ENCODE data around the gene CPNE1. TPM values are rescaled to one million over a fixed set of nuclear protein-coding genes. Genes with fewer than 3 reads are reported as not detected.

CPNE1 gene
- polyA plus RNA-seq, 3 donors = 153 to 210 (median 167) TPM

DNA sequence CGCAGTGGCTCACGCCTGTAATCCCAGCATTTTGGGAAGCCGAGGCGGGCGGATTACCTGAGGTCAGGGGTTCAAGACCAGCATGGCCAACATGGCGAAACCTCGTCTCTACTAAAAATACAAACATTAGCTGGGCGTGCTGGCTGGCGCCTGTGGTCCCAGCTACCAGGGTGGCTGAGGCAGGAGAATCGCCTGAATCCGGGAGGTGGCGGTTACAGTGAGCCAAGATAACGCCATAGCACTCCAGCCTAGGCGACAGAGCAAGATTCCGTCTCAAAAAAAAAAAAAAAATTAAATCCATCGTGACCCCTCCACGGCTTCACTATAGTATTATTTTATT, 1.2 kb upstream of the CPNE1 start:
- Histone ChIP-seq H3K27me3 (ENCODE audit: control insufficient read depth in 2 of 2, insufficient read depth in 2 of 2, low read length in 2 of 2) (no peaks in the 10 kb centered on the region), H4K20me1 (ENCODE audit: insufficient read depth, low read length) (peaks cover 8% of the 10 kb centered on the region), H3K27ac (ENCODE audit: low read depth in 1 of 2, low read length in 2 of 2) (no peak overlapping the region), H3K4me3 (replicated peaks in 1 of 3; ENCODE audit: low read depth in 2 of 3, low read length in 3 of 3) (no peak overlapping the region), H3K9ac (ENCODE audit: insufficient read depth, low read length, poor library complexity, severe bottlenecking) (no peak overlapping the region), H3K36me3 (replicated peaks in 1 of 2; ENCODE audit: control insufficient read depth in 1 of 2, insufficient read depth in 2 of 2, low read length in 2 of 2) (peaks cover 26 to 27% of the 10 kb centered on the region in 2 donors), H3K4me2 (replicated peaks; ENCODE audit: extremely low read depth, low read length, poor library complexity, severe bottlenecking) (no peak overlapping the region), H2AFZ (ENCODE audit: insufficient read depth, low read depth, low read length, poor library complexity, severe bottlenecking) (no peak overlapping the region), H3K79me2 (ENCODE audit: insufficient read depth, low read length) (peaks cover 42% of the 10 kb centered on the region), H3K9me3 (replicated peaks in 1 of 2; ENCODE audit: control insufficient read depth in 1 of 2, insufficient read depth in 1 of 2, low read length in 2 of 2) (no peaks in the 10 kb centered on the region), H3K4me1 (ENCODE audit: control insufficient read depth in 1 of 2, insufficient read depth in 2 of 2, low read length in 2 of 2) (peaks cover 28 to 36% of the 10 kb centered on the region in 2 donors)
- no peak for DNase-seq
- intact Hi-C loops (cut with micrococcal nuclease) = loop anchor here in 1 of 2 donors (10.0 kb wide), 1 partner anchor 51 kb away; the partner anchor contains the start of gene SPAG4
- H3K4me1 Mint-ChIP-seq = peaks cover 28% of the 10 kb centered on the region
- WGBS (ENCODE audit: insufficient coverage) = 97% methylated on average over 10 of the region's 17 CpGs
- H3K36me3 Mint-ChIP-seq = peaks cover 29 to 32% of the 10 kb centered on the region in 2 donors
- peaks cover 0 to 3% (median 0%) of the 10 kb centered on the region in 7 donors for H3K9me3 Mint-ChIP-seq
- TF ChIP-seq CTCF (IDR thresholded peaks at IDR 0.05) = no peak
- no peaks in the 10 kb centered on the region for H3K27me3 Mint-ChIP-seq (ENCODE audit: low read depth in 3 of 3)
- no peak overlapping the region for H3K4me3 Mint-ChIP-seq
- peak overlapping the region in 5 of 7 donors; percentile 15 to 99 (median 97) for H3K27ac Mint-ChIP-seq

DNA sequence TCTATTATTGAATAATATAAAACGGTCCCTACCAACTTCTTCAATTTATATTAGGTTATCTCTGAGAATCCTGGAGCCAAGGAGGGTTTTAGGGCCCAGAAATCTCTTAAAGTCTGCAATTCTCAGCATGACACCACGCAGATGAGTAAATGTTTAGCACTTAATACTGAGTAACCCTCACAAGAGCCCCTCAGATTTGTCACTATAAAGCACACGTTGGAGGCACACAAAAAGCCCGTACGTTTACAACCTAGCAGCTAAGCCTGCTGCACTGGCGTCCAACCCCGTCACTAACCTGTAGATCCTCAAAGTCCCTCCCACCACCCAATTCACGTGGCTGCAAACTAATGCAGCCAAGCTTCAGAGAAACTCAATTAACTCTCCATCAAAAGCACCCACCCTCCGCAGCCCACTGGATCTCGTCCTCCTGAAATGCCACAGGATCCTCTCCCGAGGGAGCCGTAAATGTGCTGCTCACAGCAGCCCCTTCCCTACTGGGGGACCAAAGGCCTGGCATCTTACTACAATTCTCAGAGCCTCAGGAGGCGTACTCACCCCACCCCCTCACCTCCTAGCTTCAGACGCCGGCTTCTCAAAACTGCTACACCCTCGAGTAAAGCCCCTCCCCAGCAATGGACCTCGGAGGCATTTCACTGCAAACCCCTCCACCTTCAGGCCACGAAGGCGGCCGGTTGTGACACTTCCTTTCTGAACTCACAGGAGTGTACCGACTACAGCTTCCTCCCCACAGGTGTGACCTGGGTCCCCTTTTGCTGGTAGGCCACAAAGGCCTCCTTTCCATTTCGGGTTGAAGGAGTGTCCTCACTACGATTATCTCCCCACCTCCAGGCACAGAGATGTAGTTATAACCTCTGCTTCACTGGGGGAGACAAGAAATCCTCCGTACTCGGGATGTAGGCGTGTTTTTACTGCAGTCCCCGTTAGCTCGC, 909 bp downstream of the CPNE1 start:
- Histone ChIP-seq H2AFZ (ENCODE audit: insufficient read depth, low read depth, low read length, poor library complexity, severe bottlenecking) (peak overlapping the region; percentile 87), H3K4me2 (replicated peaks; ENCODE audit: extremely low read depth, low read length, poor library complexity, severe bottlenecking) (peak overlapping the region; percentile 90), H3K27ac (ENCODE audit: low read depth in 1 of 2, low read length in 2 of 2) (peak overlapping the region; percentile 88 to 97), H3K9me3 (replicated peaks in 1 of 2; ENCODE audit: control insufficient read depth in 1 of 2, insufficient read depth in 1 of 2, low read length in 2 of 2) (no peaks in the 10 kb centered on the region), H3K4me1 (ENCODE audit: control insufficient read depth in 1 of 2, insufficient read depth in 2 of 2, low read length in 2 of 2) (peaks cover 33 to 37% of the 10 kb centered on the region in 2 donors), H4K20me1 (ENCODE audit: insufficient read depth, low read length) (peaks cover 28% of the 10 kb centered on the region), H3K4me3 (replicated peaks in 1 of 3; ENCODE audit: low read depth in 2 of 3, low read length in 3 of 3) (peak overlapping the region; percentile 74 to 85 (median 85)), H3K27me3 (ENCODE audit: control insufficient read depth in 2 of 2, insufficient read depth in 2 of 2, low read length in 2 of 2) (no peaks in the 10 kb centered on the region), H3K36me3 (replicated peaks in 1 of 2; ENCODE audit: control insufficient read depth in 1 of 2, insufficient read depth in 2 of 2, low read length in 2 of 2) (peaks cover 6 to 7% of the 10 kb centered on the region in 2 donors), H3K79me2 (ENCODE audit: insufficient read depth, low read length) (peaks cover 63% of the 10 kb centered on the region), H3K9ac (ENCODE audit: insufficient read depth, low read length, poor library complexity, severe bottlenecking) (peak overlapping the region; percentile 97)
- intact Hi-C loops (cut with micrococcal nuclease) = loop anchor here (2.0 to 10.0 kb wide), 2 partner anchors 47 to 49 kb away; partner anchors contain the start of gene SPAG4 (in 1 of the 2)
- DNase-seq = peak; percentile 12 to 48 (median 26)
- no peaks in the 10 kb centered on the region for H3K27me3 Mint-ChIP-seq (ENCODE audit: low read depth in 3 of 3)
- H3K9me3 Mint-ChIP-seq = peaks cover 0 to 3% (median 0%) of the 10 kb centered on the region in 7 donors
- H3K27ac Mint-ChIP-seq = peak overlapping the region; percentile 97 to 100 (median 99)
- TF ChIP-seq CTCF (IDR thresholded peaks at IDR 0.05) = no peak
- peak overlapping the region; percentile 88 to 96 for H3K4me3 Mint-ChIP-seq
- under 1% methylated on average over 27 of the region's 28 CpGs for WGBS (ENCODE audit: insufficient coverage)
- H3K4me1 Mint-ChIP-seq = peaks cover 42% of the 10 kb centered on the region
- H3K36me3 Mint-ChIP-seq = peaks cover 8 to 10% of the 10 kb centered on the region in 2 donors
